Fibroblast of peridontal ligament (primary cell): ENCODE measurements around the gene GOLGA8T.
"Not testable (repeated sequence)": the region's sequence is repeated elsewhere in the genome, so short reads cannot be mapped to it uniquely, and the experiment has no call there.

Experiments used
- DNase-seq: peaks from one replicate; pipeline ENCODE4 v3.0.0-alpha.2; 2010; ENCODE audit errors: extremely low read depth

The GOLGA8T gene

GRCh38 chr15:30134751-30135150, at the start of gene GOLGA8T:
Gene GOLGA8T, plus strand, starts transcription at chr15:30135051. Its CDS starts 98 bp downstream, at chr15:30135149.
- DNase-seq = not testable (repeated sequence)

- not testable (repeated sequence) for DNase-seq
Observed at GRCh38 chr15:30097827-30098226, 37.0 kb upstream of the GOLGA8T start.

- DNase-seq = not testable (repeated sequence)
Observed at GRCh38 chr15:30102890-30103289, 32.0 kb upstream of the GOLGA8T start.

GRCh38 chr15:30103941-30104507, 30.8 kb upstream of the GOLGA8T start:
- not testable (repeated sequence) for DNase-seq

- DNase-seq = not testable (repeated sequence)
Observed at GRCh38 chr15:30110591-30110990, 24.3 kb upstream of the GOLGA8T start.

- not testable (repeated sequence) for DNase-seq
Observed at GRCh38 chr15:30130066-30130465, 4.8 kb upstream of the GOLGA8T start.

GRCh38 chr15:30143246-30143645, 8.4 kb downstream of the GOLGA8T start:
- not testable (repeated sequence) for DNase-seq

- DNase-seq = not testable (repeated sequence)
Observed at GRCh38 chr15:30149891-30150290, 15.0 kb downstream of the GOLGA8T start.

GRCh38 chr15:30162479-30163357, 27.9 kb downstream of the GOLGA8T start:
- not testable (repeated sequence) for DNase-seq

- DNase-seq = not testable (repeated sequence)
Observed at GRCh38 chr15:30163759-30164158, 28.9 kb downstream of the GOLGA8T start.

- DNase-seq = not testable (repeated sequence)
Observed at GRCh38 chr15:30164257-30164656, 29.4 kb downstream of the GOLGA8T start.

- DNase-seq = not testable (repeated sequence)
Observed at GRCh38 chr15:30167403-30167802, 32.6 kb downstream of the GOLGA8T start.

GRCh38 chr15:30167886-30168285, 33.0 kb downstream of the GOLGA8T start:
- not testable (repeated sequence) for DNase-seq

GRCh38 chr15:30171452-30171851, 36.6 kb downstream of the GOLGA8T start:
- DNase-seq = not testable (repeated sequence)

- DNase-seq = not testable (repeated sequence)
Observed at GRCh38 chr15:30173041-30173608, 38.3 kb downstream of the GOLGA8T start.

GRCh38 chr15:30175291-30175690, 40.4 kb downstream of the GOLGA8T start:
- not testable (repeated sequence) for DNase-seq

GRCh38 chr15:30176613-30177012, 41.8 kb downstream of the GOLGA8T start:
- not testable (repeated sequence) for DNase-seq

- not testable (repeated sequence) for DNase-seq
Observed at GRCh38 chr15:30179814-30180213, 45.0 kb downstream of the GOLGA8T start.

GRCh38 chr15:30185495-30185894, 50.6 kb downstream of the GOLGA8T start:
- not testable (repeated sequence) for DNase-seq

- not testable (repeated sequence) for DNase-seq
Observed at GRCh38 chr15:30187429-30187828, 52.6 kb downstream of the GOLGA8T start.

- not testable (repeated sequence) for DNase-seq
Observed at GRCh38 chr15:30189754-30190153, 54.9 kb downstream of the GOLGA8T start.

GRCh38 chr15:30191143-30191542, 56.3 kb downstream of the GOLGA8T start:
- not testable (repeated sequence) for DNase-seq
